ENCODE measurements around the gene LMBRD2. TPM values are rescaled to one million over a fixed set of nuclear protein-coding genes. Genes with fewer than 3 reads are reported as not detected.
"Not testable (repeated sequence)": the region's sequence is repeated elsewhere in the genome, so short reads cannot be mapped to it uniquely, and the experiment has no call there.

The LMBRD2 gene
- polyA plus RNA-seq = 1 to 10 TPM; 1.3 to 2.3 TPM

- peak within 1 kb of the TSS; percentile 68 to 88 for H3K27ac ChIP-seq (ENCODE audit: low read depth in 2 of 2, low read length in 1 of 2)
- no peaks in the 10 kb centered on the region for H3K36me3 ChIP-seq (ENCODE audit: control insufficient read depth in 2 of 2, insufficient read depth in 2 of 2, low read length in 1 of 2)
- H3K4me3 ChIP-seq (ENCODE audit: low read depth in 1 of 2, low read length in 2 of 2) = peak within 1 kb of the TSS; percentile 70 to 95
- 0% methylated on average over 81 of the region's 81 CpGs for WGBS, 2 donors
- H3K27me3 ChIP-seq (ENCODE audit: control insufficient read depth in 1 of 2, insufficient read depth in 2 of 2, low read length in 2 of 2) = no peaks in the 10 kb centered on the region
- H3K9me3 ChIP-seq (ENCODE audit: control insufficient read depth in 2 of 2, insufficient read depth in 1 of 2, low read depth in 1 of 2, low read length in 1 of 2) = no peaks in the 10 kb centered on the region
- peaks cover 0 to 5% of the 10 kb centered on the region in 2 donors for H3K4me1 ChIP-seq (ENCODE audit: control insufficient read depth in 2 of 2, insufficient read depth in 2 of 2, low read length in 1 of 2)
These were observed at the start of gene LMBRD2, which contains the start of gene SKP2 for GRCh38 chr5:36151434-36152323. Gene LMBRD2 (minus strand): TSS chr5:36151887. CDS start chr5:36143349, 8,538 bp downstream. Gene SKP2 (plus strand): TSS chr5:36152111. CDS start chr5:36152263, 152 bp downstream.

DNA sequence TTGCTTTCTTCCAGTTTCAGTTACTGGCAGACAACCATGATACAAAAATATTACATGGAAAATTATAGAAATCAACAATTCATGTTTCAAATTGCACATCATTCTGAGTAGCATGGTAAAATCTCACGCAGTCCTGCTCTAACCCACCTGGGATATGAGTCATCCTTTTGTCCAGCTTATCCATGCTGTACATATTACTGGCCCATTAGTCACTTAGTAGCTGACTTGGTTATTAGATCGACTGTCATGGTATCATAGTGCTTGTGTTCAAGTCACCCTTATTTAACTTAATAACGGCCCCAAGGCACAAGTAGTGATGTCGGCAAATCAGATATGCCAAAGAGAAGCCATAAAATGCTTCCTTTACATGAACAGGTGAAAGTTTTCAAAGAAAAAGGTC lies 48.8 kb upstream of the LMBRD2 start:
- Histone ChIP-seq H3K27ac (ENCODE audit: low read depth in 2 of 2, low read length in 1 of 2) (no peak overlapping the region), H3K27me3 (ENCODE audit: control insufficient read depth in 1 of 2, insufficient read depth in 2 of 2, low read length in 2 of 2) (no peaks in the 10 kb centered on the region), H3K4me3 (ENCODE audit: low read depth in 1 of 2, low read length in 2 of 2) (no peak overlapping the region), H3K9me3 (ENCODE audit: control insufficient read depth in 2 of 2, insufficient read depth in 1 of 2, low read depth in 1 of 2, low read length in 1 of 2) (no peaks in the 10 kb centered on the region), H3K36me3 (ENCODE audit: control insufficient read depth in 2 of 2, insufficient read depth in 2 of 2, low read length in 1 of 2) (peaks cover 4 to 5% of the 10 kb centered on the region in 2 donors), H3K4me1 (ENCODE audit: control insufficient read depth in 2 of 2, insufficient read depth in 2 of 2, low read length in 1 of 2) (no peaks in the 10 kb centered on the region)
- WGBS, 2 donors = 83 to 90% methylated on average over 4 of the region's 4 CpGs

- Histone ChIP-seq H3K27ac (ENCODE audit: low read depth in 2 of 2, low read length in 1 of 2) (no peak overlapping the region), H3K4me1 (ENCODE audit: control insufficient read depth in 2 of 2, insufficient read depth in 2 of 2, low read length in 1 of 2) (no peaks in the 10 kb centered on the region), H3K9me3 (ENCODE audit: control insufficient read depth in 2 of 2, insufficient read depth in 1 of 2, low read depth in 1 of 2, low read length in 1 of 2) (no peaks in the 10 kb centered on the region), H3K27me3 (ENCODE audit: control insufficient read depth in 1 of 2, insufficient read depth in 2 of 2, low read length in 2 of 2) (no peaks in the 10 kb centered on the region), H3K4me3 (ENCODE audit: low read depth in 1 of 2, low read length in 2 of 2) (no peak overlapping the region), H3K36me3 (ENCODE audit: control insufficient read depth in 2 of 2, insufficient read depth in 2 of 2, low read length in 1 of 2) (peaks cover 2 to 5% of the 10 kb centered on the region in 2 donors)
- 85% methylated on average over 2 of the region's 2 CpGs for WGBS, 2 donors
These were observed 47.9 kb upstream of the LMBRD2 start for GRCh38 chr5:36199620-36200019.

DNA sequence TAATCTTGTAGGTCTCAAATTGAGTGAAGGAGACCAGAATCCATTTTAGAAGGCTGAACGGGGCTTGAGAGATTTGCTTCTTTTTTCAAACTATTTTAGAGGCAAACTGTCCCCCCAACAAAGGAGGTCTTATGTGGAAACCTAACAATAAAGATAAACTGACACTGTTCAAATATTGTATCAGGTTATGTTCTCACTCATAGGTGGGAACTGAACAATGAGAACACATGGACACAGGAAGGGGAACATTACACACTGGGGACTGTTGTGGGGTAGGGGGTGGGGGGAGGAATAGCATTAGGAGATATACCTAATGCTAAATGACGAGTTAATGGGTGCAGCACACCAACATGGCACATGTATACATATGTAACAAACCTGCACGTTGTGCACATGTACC lies 47.1 kb upstream of the LMBRD2 start:
- not testable (repeated sequence) for H3K27me3 ChIP-seq (ENCODE audit: control insufficient read depth in 1 of 2, insufficient read depth in 2 of 2, low read length in 2 of 2); H3K36me3 ChIP-seq (ENCODE audit: control insufficient read depth in 2 of 2, insufficient read depth in 2 of 2, low read length in 1 of 2); H3K4me1 ChIP-seq (ENCODE audit: control insufficient read depth in 2 of 2, insufficient read depth in 2 of 2, low read length in 1 of 2); H3K27ac ChIP-seq (ENCODE audit: low read depth in 2 of 2, low read length in 1 of 2); H3K4me3 ChIP-seq (ENCODE audit: low read depth in 1 of 2, low read length in 2 of 2); H3K9me3 ChIP-seq (ENCODE audit: control insufficient read depth in 2 of 2, insufficient read depth in 1 of 2, low read depth in 1 of 2, low read length in 1 of 2)
- WGBS, 2 donors = 69 to 86% methylated on average over 2 to 3 of the region's 3 CpGs

GRCh38 chr5:36198281-36198680 lies 46.6 kb upstream of the LMBRD2 start:
- no peak overlapping the region for H3K4me3 ChIP-seq (ENCODE audit: low read depth in 1 of 2, low read length in 2 of 2)
- H3K27ac ChIP-seq (ENCODE audit: low read depth in 2 of 2, low read length in 1 of 2) = no peak overlapping the region
- no peaks in the 10 kb centered on the region for H3K9me3 ChIP-seq (ENCODE audit: control insufficient read depth in 2 of 2, insufficient read depth in 1 of 2, low read depth in 1 of 2, low read length in 1 of 2)
- H3K36me3 ChIP-seq (ENCODE audit: control insufficient read depth in 2 of 2, insufficient read depth in 2 of 2, low read length in 1 of 2) = peaks cover 2 to 4% of the 10 kb centered on the region in 2 donors
- no peaks in the 10 kb centered on the region for H3K4me1 ChIP-seq (ENCODE audit: control insufficient read depth in 2 of 2, insufficient read depth in 2 of 2, low read length in 1 of 2)
- H3K27me3 ChIP-seq (ENCODE audit: control insufficient read depth in 1 of 2, insufficient read depth in 2 of 2, low read length in 2 of 2) = no peaks in the 10 kb centered on the region

DNA sequence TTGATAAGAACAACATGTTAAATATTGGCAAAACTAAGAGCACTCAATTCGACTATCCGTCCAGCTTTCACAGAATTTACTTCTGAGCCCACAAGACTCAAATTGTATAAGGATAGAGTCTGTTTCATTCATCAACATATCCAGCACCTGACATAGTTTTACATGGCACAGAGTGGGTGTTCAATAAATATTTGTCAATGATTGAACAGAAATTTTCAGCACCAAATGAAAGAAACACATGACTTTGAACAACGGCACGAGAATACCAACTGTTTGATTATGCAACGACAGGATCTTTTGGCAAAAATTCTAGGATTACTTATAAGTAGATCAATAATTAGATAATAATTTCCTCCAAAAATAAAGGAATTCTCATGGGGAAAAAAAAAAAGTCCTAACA lies 42.1 kb upstream of the LMBRD2 start:
- H3K27ac ChIP-seq (ENCODE audit: low read depth in 2 of 2, low read length in 1 of 2) = no peak overlapping the region

GRCh38 chr5:36184408-36184807 lies 32.7 kb upstream of the LMBRD2 start:
- H3K36me3 ChIP-seq (ENCODE audit: control insufficient read depth in 2 of 2, insufficient read depth in 2 of 2, low read length in 1 of 2); H3K27me3 ChIP-seq (ENCODE audit: control insufficient read depth in 1 of 2, insufficient read depth in 2 of 2, low read length in 2 of 2); H3K9me3 ChIP-seq (ENCODE audit: control insufficient read depth in 2 of 2, insufficient read depth in 1 of 2, low read depth in 1 of 2, low read length in 1 of 2); H3K27ac ChIP-seq (ENCODE audit: low read depth in 2 of 2, low read length in 1 of 2); H3K4me1 ChIP-seq (ENCODE audit: control insufficient read depth in 2 of 2, insufficient read depth in 2 of 2, low read length in 1 of 2); H3K4me3 ChIP-seq (ENCODE audit: low read depth in 1 of 2, low read length in 2 of 2): not testable (repeated sequence)
- WGBS, 2 donors = 84 to 89% methylated on average over 3 of the region's 4 CpGs

More for the DNA sequence above, 42.1 kb upstream of the LMBRD2 start:
- Histone ChIP-seq H3K27me3 (ENCODE audit: control insufficient read depth in 1 of 2, insufficient read depth in 2 of 2, low read length in 2 of 2) (no peaks in the 10 kb centered on the region), H3K36me3 (ENCODE audit: control insufficient read depth in 2 of 2, insufficient read depth in 2 of 2, low read length in 1 of 2) (no peaks in the 10 kb centered on the region), H3K4me1 (ENCODE audit: control insufficient read depth in 2 of 2, insufficient read depth in 2 of 2, low read length in 1 of 2) (no peaks in the 10 kb centered on the region), H3K4me3 (ENCODE audit: low read depth in 1 of 2, low read length in 2 of 2) (no peak overlapping the region), H3K9me3 (ENCODE audit: control insufficient read depth in 2 of 2, insufficient read depth in 1 of 2, low read depth in 1 of 2, low read length in 1 of 2) (peaks cover 0 to 2% of the 10 kb centered on the region in 2 donors)
- 90 to 96% methylated on average over 5 of the region's 5 CpGs for WGBS, 2 donors

- 79 to 85% methylated on average over 2 of the region's 2 CpGs for WGBS, 2 donors
- no peak overlapping the region for H3K4me3 ChIP-seq (ENCODE audit: low read depth in 1 of 2, low read length in 2 of 2)
- H3K27me3 ChIP-seq (ENCODE audit: control insufficient read depth in 1 of 2, insufficient read depth in 2 of 2, low read length in 2 of 2) = no peaks in the 10 kb centered on the region
- no peaks in the 10 kb centered on the region for H3K9me3 ChIP-seq (ENCODE audit: control insufficient read depth in 2 of 2, insufficient read depth in 1 of 2, low read depth in 1 of 2, low read length in 1 of 2)
- no peaks in the 10 kb centered on the region for H3K36me3 ChIP-seq (ENCODE audit: control insufficient read depth in 2 of 2, insufficient read depth in 2 of 2, low read length in 1 of 2)
- H3K4me1 ChIP-seq (ENCODE audit: control insufficient read depth in 2 of 2, insufficient read depth in 2 of 2, low read length in 1 of 2) = no peaks in the 10 kb centered on the region
- H3K27ac ChIP-seq (ENCODE audit: low read depth in 2 of 2, low read length in 1 of 2) = no peak overlapping the region
These were observed 30.1 kb upstream of the LMBRD2 start for GRCh38 chr5:36181774-36182173.

- H3K36me3 ChIP-seq (ENCODE audit: control insufficient read depth in 2 of 2, insufficient read depth in 2 of 2, low read length in 1 of 2) = no peaks in the 10 kb centered on the region
- no peaks in the 10 kb centered on the region for H3K9me3 ChIP-seq (ENCODE audit: control insufficient read depth in 2 of 2, insufficient read depth in 1 of 2, low read depth in 1 of 2, low read length in 1 of 2)
- no peaks in the 10 kb centered on the region for H3K4me1 ChIP-seq (ENCODE audit: control insufficient read depth in 2 of 2, insufficient read depth in 2 of 2, low read length in 1 of 2)
- 81 to 82% methylated on average over 2 of the region's 2 CpGs for WGBS, 2 donors
- no peaks in the 10 kb centered on the region for H3K27me3 ChIP-seq (ENCODE audit: control insufficient read depth in 1 of 2, insufficient read depth in 2 of 2, low read length in 2 of 2)
- H3K4me3 ChIP-seq (ENCODE audit: low read depth in 1 of 2, low read length in 2 of 2) = no peak overlapping the region
- H3K27ac ChIP-seq (ENCODE audit: low read depth in 2 of 2, low read length in 1 of 2) = no peak overlapping the region
These were observed 29.1 kb upstream of the LMBRD2 start for GRCh38 chr5:36180556-36181350.
